ENCODE measurements around the gene HLA-DPB1.

Gene HLA-DPB1

DNA sequence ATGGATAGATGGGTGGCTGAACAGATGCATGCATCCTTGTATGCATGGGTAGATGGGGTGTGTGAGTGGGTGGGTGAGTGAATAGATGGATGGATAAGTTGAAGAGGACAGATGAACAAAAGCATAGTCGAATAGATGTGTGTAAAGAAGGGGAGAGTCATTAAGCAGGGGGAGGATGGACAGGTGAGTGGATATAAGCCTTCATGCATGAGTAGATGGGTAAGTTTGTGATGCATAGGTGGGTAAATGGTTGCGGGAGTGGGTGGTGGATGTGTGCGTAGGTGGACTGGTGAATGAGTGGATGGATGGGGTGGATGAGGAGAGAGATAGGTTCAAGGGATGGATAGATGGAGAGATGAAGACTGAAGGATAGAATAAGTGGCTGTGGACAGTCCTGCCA lies 29.6 kb downstream of the HLA-DPB1 start:
- no peak overlapping the region for H3K27ac ChIP-seq
- TF ChIP-seq ZFX (IDR thresholded peaks at IDR 0.05; ENCODE audit: borderline replicate concordance), result no peak
- TF ChIP-seq, protein P1, sequence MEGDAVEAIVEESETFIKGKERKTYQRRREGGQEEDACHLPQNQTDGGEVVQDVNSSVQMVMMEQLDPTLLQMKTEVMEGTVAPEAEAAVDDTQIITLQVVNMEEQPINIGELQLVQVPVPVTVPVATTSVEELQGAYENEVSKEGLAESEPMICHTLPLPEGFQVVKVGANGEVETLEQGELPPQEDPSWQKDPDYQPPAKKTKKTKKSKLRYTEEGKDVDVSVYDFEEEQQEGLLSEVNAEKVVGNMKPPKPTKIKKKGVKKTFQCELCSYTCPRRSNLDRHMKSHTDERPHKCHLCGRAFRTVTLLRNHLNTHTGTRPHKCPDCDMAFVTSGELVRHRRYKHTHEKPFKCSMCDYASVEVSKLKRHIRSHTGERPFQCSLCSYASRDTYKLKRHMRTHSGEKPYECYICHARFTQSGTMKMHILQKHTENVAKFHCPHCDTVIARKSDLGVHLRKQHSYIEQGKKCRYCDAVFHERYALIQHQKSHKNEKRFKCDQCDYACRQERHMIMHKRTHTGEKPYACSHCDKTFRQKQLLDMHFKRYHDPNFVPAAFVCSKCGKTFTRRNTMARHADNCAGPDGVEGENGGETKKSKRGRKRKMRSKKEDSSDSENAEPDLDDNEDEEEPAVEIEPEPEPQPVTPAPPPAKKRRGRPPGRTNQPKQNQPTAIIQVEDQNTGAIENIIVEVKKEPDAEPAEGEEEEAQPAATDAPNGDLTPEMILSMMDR (IDR thresholded peaks at IDR 0.05), result no peak

DNA sequence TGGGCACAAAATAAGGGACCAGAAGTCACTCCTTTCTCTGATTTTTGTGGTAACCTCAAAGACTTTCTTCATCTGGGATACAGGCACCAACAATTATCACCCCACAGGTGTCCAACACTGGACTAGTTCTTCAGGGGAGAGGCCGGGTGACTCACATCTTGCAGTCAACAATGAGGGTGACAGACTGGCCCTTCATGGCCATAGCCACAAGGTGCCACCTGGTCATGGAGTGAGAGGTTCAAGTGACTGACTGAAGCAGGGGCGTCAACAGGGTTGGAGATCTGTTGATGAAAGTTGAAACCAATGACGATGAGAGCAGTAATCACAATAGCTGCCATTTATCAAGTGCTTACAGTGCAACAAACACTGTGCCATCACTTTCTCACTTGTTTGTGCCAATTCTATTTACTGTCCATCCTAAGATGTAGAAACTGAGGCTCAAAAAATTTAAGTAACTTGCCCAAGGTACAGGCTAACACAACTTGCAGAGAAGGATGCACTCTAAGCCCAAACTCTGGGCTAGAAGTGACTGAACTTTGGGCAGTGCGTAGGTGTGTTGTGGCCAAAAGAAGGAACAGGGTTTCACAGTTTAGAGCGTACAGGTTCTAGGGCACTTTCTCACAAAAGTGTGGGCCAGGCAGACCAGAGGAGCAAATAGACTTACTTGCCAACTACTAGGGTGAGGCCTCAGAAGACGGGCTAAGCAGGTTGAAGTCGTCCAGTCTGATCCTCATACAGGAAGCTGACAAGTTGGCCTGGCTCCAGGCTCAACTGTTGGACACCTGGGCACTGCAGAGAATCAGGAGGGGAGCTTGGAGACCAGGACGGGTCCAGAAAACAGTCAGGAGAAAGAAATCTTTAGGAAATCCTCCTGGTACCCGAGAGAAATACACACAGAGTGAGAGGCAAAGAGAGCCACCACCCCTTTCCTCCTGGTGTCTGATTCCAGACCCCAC lies 30.4 kb downstream of the HLA-DPB1 start:
- TF ChIP-seq ZFX (IDR thresholded peaks at IDR 0.05; ENCODE audit: borderline replicate concordance), result no peak
- TF ChIP-seq, protein P1 (IDR thresholded peaks at IDR 0.05), result no peak
- no peak overlapping the region for H3K27ac ChIP-seq

DNA sequence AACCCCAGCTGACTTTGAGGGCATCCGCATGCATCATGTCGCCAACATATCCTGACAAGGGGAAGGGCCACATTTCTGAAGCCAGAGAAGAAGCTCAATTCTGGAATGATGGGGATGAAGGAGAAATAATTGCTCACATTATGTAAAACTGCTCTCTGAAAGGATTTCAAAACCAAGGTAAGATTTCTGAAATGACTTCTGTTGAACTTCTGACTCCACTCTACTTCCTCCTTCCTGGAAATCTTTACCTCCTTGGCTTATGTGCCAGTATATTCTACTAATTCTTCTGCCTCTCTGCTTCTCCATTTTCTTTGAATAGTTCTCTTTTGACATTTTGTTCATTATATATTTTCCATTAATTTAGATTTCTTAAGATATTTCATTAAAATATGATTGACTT lies 31.9 kb downstream of the HLA-DPB1 start:
- TF ChIP-seq, protein P1 (IDR thresholded peaks at IDR 0.05), result no peak
- no peak for TF ChIP-seq ZFX (IDR thresholded peaks at IDR 0.05; ENCODE audit: borderline replicate concordance)

DNA sequence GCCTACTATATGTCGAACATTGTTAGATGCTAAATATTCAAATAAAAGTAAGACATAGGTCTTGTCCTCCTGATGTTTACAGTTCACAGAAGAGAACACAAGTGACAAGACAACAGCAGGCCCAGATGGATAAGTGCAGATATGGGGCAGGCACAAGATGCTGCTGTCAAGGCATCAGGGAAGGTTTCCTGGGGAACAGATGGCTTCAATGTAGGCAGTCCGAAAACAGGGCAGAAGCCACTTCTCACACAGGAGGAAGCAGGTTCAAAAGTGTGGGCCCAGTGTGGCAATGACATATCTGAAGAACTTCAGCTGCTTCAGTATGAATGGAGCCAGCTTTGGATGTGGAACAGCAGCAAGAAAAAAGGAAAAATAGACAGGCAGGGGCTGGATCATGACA lies 32.5 kb downstream of the HLA-DPB1 start:
- no peak overlapping the region for H3K27ac ChIP-seq
- TF ChIP-seq, protein P1 (IDR thresholded peaks at IDR 0.05), result no peak

More for the DNA sequence above, 31.9 kb downstream of the HLA-DPB1 start:
- H3K27ac ChIP-seq, result no peak overlapping the region

DNA sequence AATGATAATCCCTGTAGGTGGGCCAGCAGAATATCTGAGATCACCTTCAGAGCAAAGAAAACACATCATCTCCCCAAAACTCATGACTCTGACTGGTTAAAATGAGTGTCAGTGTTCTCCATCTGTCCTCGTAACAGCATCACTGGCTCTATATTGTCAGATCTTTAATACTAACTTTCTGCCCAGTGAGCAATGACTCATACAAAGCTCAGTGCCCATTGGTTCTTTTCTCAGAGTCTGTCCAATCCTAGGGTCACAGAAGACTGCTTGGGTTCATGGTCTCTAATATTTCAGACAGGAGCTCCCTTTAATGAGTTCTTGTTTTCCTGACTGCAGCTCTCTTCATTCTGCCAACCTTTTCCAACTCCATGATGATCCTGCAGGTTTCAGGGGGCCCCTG lies 36.4 kb downstream of the HLA-DPB1 start:
- H3K27ac ChIP-seq, result no peak overlapping the region
- TF ChIP-seq ZFX (IDR thresholded peaks at IDR 0.05; ENCODE audit: borderline replicate concordance), result no peak
- TF ChIP-seq, protein P1 (IDR thresholded peaks at IDR 0.05), result no peak

DNA sequence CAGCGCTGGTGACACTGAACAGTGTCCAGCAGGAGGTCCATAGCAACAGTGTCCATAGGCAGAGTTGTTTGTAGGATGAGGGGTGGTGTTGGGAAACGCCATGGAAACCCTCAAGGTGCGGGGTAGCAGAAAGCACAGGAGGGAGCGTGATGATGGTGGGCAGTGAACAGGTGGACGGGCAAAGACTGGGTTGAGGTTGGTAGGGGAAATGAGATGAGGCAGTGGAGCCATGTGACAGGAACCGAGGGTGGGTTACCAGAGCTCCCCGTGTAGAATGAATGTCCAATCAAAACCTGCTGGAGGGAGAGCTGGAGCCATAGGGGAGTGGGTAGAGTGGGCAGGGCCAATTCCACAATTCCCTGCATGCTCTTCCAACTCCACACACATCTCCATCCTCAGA lies 38.0 kb downstream of the HLA-DPB1 start:
- TF ChIP-seq, protein P1 (IDR thresholded peaks at IDR 0.05), result no peak
- no peak for TF ChIP-seq ZFX (IDR thresholded peaks at IDR 0.05; ENCODE audit: borderline replicate concordance)
- H3K27ac ChIP-seq, result no peak overlapping the region

DNA sequence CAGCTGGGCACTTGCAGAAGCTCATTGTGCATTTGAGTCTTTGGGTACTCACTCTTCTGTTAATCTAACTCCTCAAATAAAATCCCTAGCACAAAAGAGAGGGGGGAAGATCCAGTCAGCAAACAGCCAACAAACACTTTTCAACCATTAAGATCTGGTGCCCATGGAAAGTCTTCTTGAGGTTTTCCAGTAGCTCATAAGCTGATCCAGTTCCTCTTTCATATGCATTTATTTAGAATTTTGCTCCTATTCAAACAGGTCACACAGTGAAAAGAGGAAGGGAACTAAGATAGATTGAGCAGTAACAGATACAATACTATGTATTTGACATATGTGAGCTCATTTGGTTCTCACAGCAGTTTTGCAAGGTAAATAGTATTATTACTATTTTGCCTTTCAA lies 38.6 kb downstream of the HLA-DPB1 start:
- no peak for TF ChIP-seq ZFX (IDR thresholded peaks at IDR 0.05; ENCODE audit: borderline replicate concordance)
- TF ChIP-seq, protein P1 (IDR thresholded peaks at IDR 0.05), result no peak
- H3K27ac ChIP-seq, result no peak overlapping the region
